Epithelial cell of esophagus (primary cell): ENCODE measurements around the gene ADAM12.

ENCODE experiments used
- DNase-seq: peaks from one replicate; pipeline ENCODE4 v3.0.0; 2010; ENCODE audit warnings: low read depth
- H3K4me3 ChIP-seq: 2 replicates; pipeline ENCODE4 v1.5.1; 2011; ENCODE audit warnings: mild to moderate bottlenecking, low read length, control low read depth
- CTCF ChIP-seq: IDR thresholded peaks from 2 replicates; pipeline ENCODE4 v1.5.1; 2011; ENCODE audit warnings: low read depth, mild to moderate bottlenecking, low read length, control low read depth, inconsistent platforms; ENCODE audit not compliant: insufficient read depth; ENCODE audit errors: missing control alignments

The ADAM12 gene

GRCh38 chr10:126341491-126341890 is 46.8 kb downstream of the ADAM12 start:
- no peak overlapping the region for H3K4me3 ChIP-seq
- TF ChIP-seq CTCF = no peak
- DNase-seq = no peak

DNA sequence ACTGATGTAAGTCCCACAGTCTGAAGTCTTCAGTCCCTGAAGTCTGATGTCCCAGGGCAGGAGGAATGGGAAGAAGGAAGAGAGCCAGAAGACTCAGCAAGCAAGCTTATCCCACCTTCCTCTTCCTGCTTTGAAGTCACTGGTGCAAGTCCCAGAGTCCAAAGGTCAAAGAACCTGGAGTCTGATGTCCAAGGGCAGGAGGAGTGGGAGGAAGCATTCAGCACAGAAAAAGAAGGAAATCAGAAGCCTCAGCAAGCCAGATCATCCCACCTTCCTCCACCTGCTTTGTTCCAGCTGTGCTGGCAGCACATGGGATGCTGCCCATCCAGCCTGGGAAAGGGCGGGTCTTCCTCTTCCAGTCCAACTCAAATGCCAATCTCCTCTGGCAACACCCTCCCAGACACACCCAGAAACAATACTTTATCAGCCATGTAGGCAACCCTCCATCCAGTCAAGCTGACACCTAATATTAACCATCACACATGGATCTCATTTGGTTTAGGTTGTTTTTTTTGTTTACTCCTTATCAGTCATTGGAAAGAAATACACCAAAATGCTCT is 50.9 kb downstream of the ADAM12 start:
- TF ChIP-seq CTCF = no peak
- no peak for DNase-seq
- no peak overlapping the region for H3K4me3 ChIP-seq

DNA sequence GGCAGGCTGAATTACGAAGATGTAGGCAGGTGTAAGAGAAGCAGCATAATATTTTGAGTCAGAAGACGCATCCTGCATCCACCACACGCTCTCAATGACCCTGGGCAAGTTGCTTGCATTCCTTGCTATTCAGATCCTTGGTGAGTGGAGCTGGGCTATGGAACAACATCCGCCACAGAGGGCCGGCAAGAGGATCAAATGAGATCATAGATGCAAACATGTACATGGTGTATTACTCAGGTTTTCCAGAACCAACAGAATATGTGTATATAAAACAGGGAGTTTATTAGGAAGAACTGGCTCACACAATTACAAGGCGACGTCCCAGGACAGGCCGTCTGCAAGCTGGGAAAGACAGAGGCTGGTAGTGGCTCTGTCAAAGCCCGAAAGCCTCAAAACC is 51.5 kb downstream of the ADAM12 start:
- TF ChIP-seq CTCF = no peak
- no peak overlapping the region for H3K4me3 ChIP-seq
- DNase-seq = no peak

GRCh38 chr10:126334272-126334671 is 54.0 kb downstream of the ADAM12 start:
- no peak for TF ChIP-seq CTCF
- no peak for DNase-seq
- H3K4me3 ChIP-seq = no peak overlapping the region

DNA sequence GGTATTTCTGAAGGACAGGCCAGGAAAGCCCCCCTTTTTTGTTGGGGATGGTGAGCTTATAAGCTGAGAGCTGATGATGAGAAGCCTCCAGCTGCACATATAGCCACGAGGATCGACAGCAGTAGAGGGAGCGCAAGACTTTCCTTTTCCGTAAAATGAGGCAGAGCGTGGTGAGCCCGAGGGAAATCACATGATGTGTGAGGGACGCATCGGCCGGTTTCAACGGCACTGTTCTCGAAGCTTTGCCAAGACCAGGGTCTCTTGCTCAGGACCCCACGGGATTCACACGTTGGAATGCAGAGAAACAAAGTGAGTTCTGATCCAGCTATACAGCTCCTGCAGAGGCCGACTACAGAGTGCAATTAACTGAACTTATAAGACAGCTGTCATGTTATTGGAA is 55.7 kb downstream of the ADAM12 start:
- no peak for DNase-seq
- no peak overlapping the region for H3K4me3 ChIP-seq
- no peak for TF ChIP-seq CTCF

- H3K4me3 ChIP-seq = no peak overlapping the region
- DNase-seq = no peak
- TF ChIP-seq CTCF = no peak
Measured at GRCh38 chr10:126331101-126331500, 57.2 kb downstream of the ADAM12 start.

DNA sequence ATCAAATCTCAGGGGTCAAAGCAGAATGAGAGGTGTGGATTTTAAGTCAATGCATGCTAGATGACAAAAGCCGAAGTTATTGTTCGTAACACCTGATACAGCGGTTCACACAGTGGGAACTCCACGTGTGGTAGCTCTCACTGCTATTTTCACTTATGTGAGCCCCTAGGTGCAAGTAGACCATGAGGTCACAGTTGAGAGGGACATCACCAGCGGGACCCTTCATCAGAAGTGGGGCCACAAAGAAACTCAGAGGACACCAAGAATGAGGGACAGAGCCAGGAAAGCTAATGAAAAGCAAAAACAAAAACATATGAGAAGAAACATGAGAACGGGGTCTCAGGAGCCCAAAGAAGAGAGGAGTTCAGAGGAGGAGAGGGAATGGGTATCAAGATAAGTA is 63.5 kb downstream of the ADAM12 start:
- TF ChIP-seq CTCF = no peak
- no peak overlapping the region for H3K4me3 ChIP-seq
- DNase-seq = no peak
